HCT116 (cell line): ENCODE measurements around the gene CALR3. TPM values are rescaled to one million over a fixed set of nuclear protein-coding genes. Genes with fewer than 3 reads are reported as not detected.

Source experiments
- ATAC-seq: fragments of 200-7000 bp; cut with Tn5 transposase; 2 replicates; pipeline ENCODE4 v1.9.1; 2020; ENCODE audit warnings: mild to moderate bottlenecking, moderate library complexity
- BruUV-seq: library from RNA; stranded (reverse); fragments of 400-500 nt; replicated peaks from 2 replicates; lab custom pipeline; 2021; lab: Mats Ljungman, UMichigan
- CTCF ChIA-PET: fragments of 300-600 bp; sonication (Branson Sonifier 250); formaldehyde crosslinking; loops from one replicate; lab custom pipeline; 2021; ENCODE audit warnings: antibody characterized with exemption; lab: Charles Lee
- POLR2A ChIA-PET: fragments of 300-600, 350-600 bp; sonication (Branson Sonifier 250); formaldehyde crosslinking; loops from one replicate; lab custom pipeline; 2021; ENCODE audit warnings: antibody characterized with exemption; lab: Charles Lee
- RAD21 ChIA-PET, 2 experiments: fragments of 300-600 bp; sonication (Branson Sonifier 250); formaldehyde crosslinking; loops; one replicate each; lab custom pipeline; 2023; ENCODE audit warnings: low total read pairs in 2 of 2; ENCODE audit not compliant: uncharacterized antibody in 2 of 2, unreplicated experiment in 2 of 2, low non-redundant PET in 1 of 2; lab: Charles Lee
- DNase-seq: peaks from one replicate; pipeline ENCODE4 v3.0.0-alpha.2; 2010; ENCODE audit warnings: low read depth, low spot score
- H2AFZ ChIP-seq: fragments of 200-600 bp; shearing (Covaris generic), sonication (generic); 2 replicates; pipeline ENCODE4 v1.6.1; 2017; ENCODE audit warnings: low read depth, mixed run types, mixed read lengths, antibody characterized with exemption, low read length; ENCODE audit not compliant: poor library complexity, severe bottlenecking
- H3K27ac ChIP-seq: 2 replicates; pipeline ENCODE4 v1.5.1; 2012; ENCODE audit warnings: low read depth, low read length
- H3K27me3 ChIP-seq: fragments of 200-600 bp; sonication (generic); 2 replicates; pipeline ENCODE4 v1.6.1; 2016; ENCODE audit warnings: mixed run types, low read length, mixed read lengths; ENCODE audit not compliant: insufficient read depth
- H3K36me3 ChIP-seq, 2 experiments: fragments of 200-500 bp in 1 of 2; fragments of 200-600 bp in 1 of 2; sonication (Bioruptor generic) in 1 of 2; sonication (generic) in 1 of 2; 2 replicates each; pipeline versions ENCODE4 v1.5.1 to v1.6.1; 2014 to 2016; ENCODE audit warnings: low read length in 2 of 2, inconsistent platforms in 1 of 2, mixed read lengths in 1 of 2, mixed run types in 1 of 2; ENCODE audit not compliant: insufficient read depth in 2 of 2, control insufficient read depth in 1 of 2
- H3K4me1 ChIP-seq, 2 experiments: fragments of 200-600 bp in 1 of 2; sonication (generic) in 1 of 2; 2 replicates each; pipeline versions ENCODE4 v1.5.1 to v1.6.1; 2012 to 2017; ENCODE audit warnings: low read length in 2 of 2, inconsistent platforms in 1 of 2, mild to moderate bottlenecking in 1 of 2, mixed read lengths in 1 of 2, mixed run types in 1 of 2, moderate library complexity in 1 of 2; ENCODE audit not compliant: insufficient read depth in 2 of 2, control insufficient read depth in 1 of 2
- H3K4me2 ChIP-seq: fragments of 200-600 bp; sonication (generic); 2 replicates; pipeline ENCODE4 v1.6.1; 2017; ENCODE audit warnings: mixed run types, low read length, mixed read lengths
- H3K4me3 ChIP-seq, 2 experiments: fragments of 200-600 bp in 1 of 2; sonication (generic) in 1 of 2; replicated peaks in 1 of 2; 2 replicates each; pipeline ENCODE4 v1.5.1; 2011 to 2016; ENCODE audit warnings: low read length in 2 of 2, control low read depth in 1 of 2, low read depth in 1 of 2, mild to moderate bottlenecking in 1 of 2, mixed read lengths in 1 of 2, mixed run types in 1 of 2
- H3K79me2 ChIP-seq: fragments of 200-600 bp; sonication (generic); 2 replicates; pipeline ENCODE4 v1.6.1; 2017; ENCODE audit warnings: mild to moderate bottlenecking, mixed run types, low read length, moderate library complexity, mixed read lengths; ENCODE audit not compliant: insufficient read depth
- H3K9ac ChIP-seq: fragments of 200-600 bp; sonication (generic); 2 replicates; pipeline ENCODE4 v1.6.1; 2016; ENCODE audit warnings: low read length, mixed read lengths
- H3K9me2 ChIP-seq: fragments of 200-600 bp; sonication (generic), shearing (Covaris generic); 2 replicates; pipeline ENCODE4 v1.6.1; 2017; ENCODE audit warnings: mixed run types, mild to moderate bottlenecking, moderate library complexity; ENCODE audit not compliant: insufficient read depth
- H3K9me3 ChIP-seq, 2 experiments: fragments of 200-500 bp in 1 of 2; fragments of 200-600 bp in 1 of 2; sonication (Bioruptor generic) in 1 of 2; sonication (generic) in 1 of 2; 2 replicates each; pipeline ENCODE4 v1.6.1; 2014 to 2017; ENCODE audit warnings: low read length in 2 of 2, mixed read lengths in 2 of 2, inconsistent platforms in 1 of 2, low read depth in 1 of 2, mild to moderate bottlenecking in 1 of 2, mixed run types in 1 of 2, moderate library complexity in 1 of 2; ENCODE audit not compliant: control insufficient read depth in 1 of 2, insufficient read depth in 1 of 2
- H4K20me1 ChIP-seq: fragments of 200-600 bp; sonication (generic), shearing (Covaris generic); 2 replicates; pipeline ENCODE4 v1.6.1; 2017; ENCODE audit warnings: mixed run types, mild to moderate bottlenecking, moderate library complexity; ENCODE audit not compliant: insufficient read depth
- ATF3 ChIP-seq: IDR thresholded peaks from 2 replicates; pipeline ENCODE4 v1.6.1; 2012
- CBX3 ChIP-seq: IDR thresholded peaks from 2 replicates; pipeline ENCODE4 v1.6.1; 2012; ENCODE audit warnings: low read depth
- CEBPB ChIP-seq: IDR thresholded peaks from 2 replicates; pipeline ENCODE4 v1.6.1; 2012; ENCODE audit warnings: low read depth
- CTCF ChIP-seq, 3 experiments: fragments of 200-600 bp in 1 of 3; sonication (generic) in 1 of 3; IDR thresholded peaks in 2 of 3; conservative IDR thresholded peaks in 1 of 3; 2 replicates each; pipeline ENCODE4 v1.5.1; 2012 to 2017; ENCODE audit warnings: low read depth in 2 of 3, low read length in 2 of 3, antibody characterized with exemption in 1 of 3, borderline replicate concordance in 1 of 3, control low read depth in 1 of 3, mild to moderate bottlenecking in 1 of 3, mixed read lengths in 1 of 3, mixed run types in 1 of 3, moderate library complexity in 1 of 3; ENCODE audit not compliant: insufficient read depth in 1 of 3
- ELF1 ChIP-seq: IDR thresholded peaks from 2 replicates; pipeline ENCODE4 v1.6.1; 2012; ENCODE audit warnings: low read depth, borderline replicate concordance
- FOSL1 ChIP-seq: IDR thresholded peaks from 2 replicates; pipeline ENCODE4 v1.6.1; 2012; ENCODE audit warnings: low read depth
- JUND ChIP-seq: IDR thresholded peaks from 2 replicates; pipeline ENCODE4 v1.6.1; 2012
- RAD21 ChIP-seq: IDR thresholded peaks from 2 replicates; pipeline ENCODE4 v1.6.1; 2012; ENCODE audit warnings: low read depth, mild to moderate bottlenecking
- SIN3A ChIP-seq: IDR thresholded peaks from 2 replicates; pipeline ENCODE4 v1.6.1; 2012; ENCODE audit warnings: low read depth
- ZNF274 ChIP-seq: fragments of 200-500 bp; sonication (Bioruptor generic); IDR thresholded peaks from 2 replicates; pipeline ENCODE4 v1.6.1; 2014; ENCODE audit warnings: mild to moderate bottlenecking, low read depth, low read length, inconsistent platforms
- intact Hi-C: fragments of 100-400 bp; cut with micrococcal nuclease; formaldehyde crosslinking; loops from 2 replicates; pipeline ENCODE4 v1.10.0; 2022
- total RNA-seq: library from RNA; stranded (reverse); gene quantifications from one replicate; pipeline ENCODE4 v1.2.1, GENCODE V29; 2021; ENCODE audit not compliant: unreplicated experiment

The CALR3 gene
- total RNA-seq, 1 experiment from 2014 or later, result not detected

- Histone ChIP-seq H2AFZ (no peak overlapping the region), H3K9me3 (no peaks in the 10 kb centered on the region), H3K4me2 (no peak overlapping the region), H4K20me1 (peaks cover 10% of the 10 kb centered on the region; the same call in 1 of the 2 replicates), H3K9me2 (no peaks in the 10 kb centered on the region), H3K27ac (no peak overlapping the region), H3K4me1 (peaks cover 15 to 16% of the 10 kb centered on the region in 2 experiments; a peak in 3 of 4 replicates), H3K27me3 (no peaks in the 10 kb centered on the region), H3K36me3 (no peaks in the 10 kb centered on the region), H3K79me2 (peaks cover 95% of the 10 kb centered on the region), H3K9ac (no peak overlapping the region), H3K4me3 (no peak overlapping the region)
- DNase-seq (no peak), ATAC-seq (no peak)
- intact Hi-C loops, result no loop called here
- RAD21 ChIA-PET, result no interaction called here
- POLR2A ChIA-PET, result no interaction called here
- BruUV-seq, result no TSS peak
- CTCF ChIA-PET, result no interaction called here
- TF ChIP-seq ATF3, result no peak
- no peak for TF ChIP-seq FOSL1
- no peak for TF ChIP-seq SIN3A
- TF ChIP-seq ZNF274, result no peak
- no peak for TF ChIP-seq CEBPB
- no peak for TF ChIP-seq ELF1
- TF ChIP-seq RAD21, result no peak
- TF ChIP-seq CTCF (IDR thresholded peaks at IDR 0.05 in 2 of 3, conservative IDR thresholded peaks at IDR 0.05 in 1 of 3; ENCODE audit: borderline replicate concordance in 1 of 3, insufficient read depth in 1 of 3, low read depth in 2 of 3, low read length in 2 of 3), result no peak
- no peak for TF ChIP-seq CBX3
- no peak for TF ChIP-seq JUND
Observed at GRCh38 chr19:16446108-16446723, 49.8 kb downstream of the CALR3 start.
